ENCODE results near the gene GABRB2. TPM values are rescaled to one million over a fixed set of nuclear protein-coding genes. Genes with fewer than 3 reads are reported as not detected.

The GABRB2 gene
- total RNA-seq, 2 experiments from 2014 or later = not detected

- intact Hi-C loops (cut with micrococcal nuclease) = no loop called here
- no peaks in the 10 kb centered on the region for H3K9me3 Mint-ChIP-seq
- ATAC-seq (no peak), DNase-seq (no peak)
- no peaks in the 10 kb centered on the region for H3K27me3 Mint-ChIP-seq
- H3K4me3 Mint-ChIP-seq = no peak overlapping the region
- no peak overlapping the region for H3K27ac Mint-ChIP-seq
- H3K4me1 Mint-ChIP-seq (ENCODE audit: low read depth) = no peaks in the 10 kb centered on the region
- POLR2A ChIA-PET = no interaction called here
- CTCF ChIA-PET = no interaction called here
- H3K36me3 Mint-ChIP-seq (ENCODE audit: low read depth) = no peaks in the 10 kb centered on the region
- TF ChIP-seq, protein P1, sequence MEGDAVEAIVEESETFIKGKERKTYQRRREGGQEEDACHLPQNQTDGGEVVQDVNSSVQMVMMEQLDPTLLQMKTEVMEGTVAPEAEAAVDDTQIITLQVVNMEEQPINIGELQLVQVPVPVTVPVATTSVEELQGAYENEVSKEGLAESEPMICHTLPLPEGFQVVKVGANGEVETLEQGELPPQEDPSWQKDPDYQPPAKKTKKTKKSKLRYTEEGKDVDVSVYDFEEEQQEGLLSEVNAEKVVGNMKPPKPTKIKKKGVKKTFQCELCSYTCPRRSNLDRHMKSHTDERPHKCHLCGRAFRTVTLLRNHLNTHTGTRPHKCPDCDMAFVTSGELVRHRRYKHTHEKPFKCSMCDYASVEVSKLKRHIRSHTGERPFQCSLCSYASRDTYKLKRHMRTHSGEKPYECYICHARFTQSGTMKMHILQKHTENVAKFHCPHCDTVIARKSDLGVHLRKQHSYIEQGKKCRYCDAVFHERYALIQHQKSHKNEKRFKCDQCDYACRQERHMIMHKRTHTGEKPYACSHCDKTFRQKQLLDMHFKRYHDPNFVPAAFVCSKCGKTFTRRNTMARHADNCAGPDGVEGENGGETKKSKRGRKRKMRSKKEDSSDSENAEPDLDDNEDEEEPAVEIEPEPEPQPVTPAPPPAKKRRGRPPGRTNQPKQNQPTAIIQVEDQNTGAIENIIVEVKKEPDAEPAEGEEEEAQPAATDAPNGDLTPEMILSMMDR (IDR thresholded peaks at IDR 0.05) = no peak
These were observed 159.4 kb downstream of the GABRB2 start for GRCh38 chr5:161387121-161387520.

DNA sequence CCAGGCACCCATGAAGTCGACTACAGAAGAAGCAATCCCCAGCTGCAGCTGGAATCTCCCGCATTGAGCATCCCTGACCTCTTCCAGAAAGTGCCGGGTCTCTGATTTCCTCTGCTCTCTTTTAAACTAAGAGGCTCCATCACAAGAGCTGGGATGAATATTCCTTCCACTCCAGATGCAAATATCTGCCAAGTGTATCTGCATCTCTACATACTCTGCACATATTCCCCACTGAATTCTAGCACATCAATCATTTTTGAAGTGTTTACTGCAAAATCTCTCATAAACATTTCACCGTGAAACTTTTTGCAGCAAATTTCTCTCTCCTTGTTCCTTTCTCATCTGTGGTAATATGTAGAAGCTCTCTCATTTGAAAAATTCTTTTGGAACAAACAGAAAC lies 161.5 kb downstream of the GABRB2 start:
- H3K27ac Mint-ChIP-seq = no peak overlapping the region
- H3K36me3 Mint-ChIP-seq (ENCODE audit: low read depth) = no peaks in the 10 kb centered on the region
- H3K4me1 Mint-ChIP-seq (ENCODE audit: low read depth) = no peaks in the 10 kb centered on the region
- TF ChIP-seq, protein P1 (IDR thresholded peaks at IDR 0.05) = no peak
- H3K27me3 Mint-ChIP-seq = no peaks in the 10 kb centered on the region
- DNase-seq = no peak
- H3K9me3 Mint-ChIP-seq = no peaks in the 10 kb centered on the region
- intact Hi-C loops (cut with micrococcal nuclease) = no loop called here
- ATAC-seq = no peak
- no peak overlapping the region for H3K4me3 Mint-ChIP-seq
- ChIA-PET POLR2A (no interaction called here), CTCF (no interaction called here)

GRCh38 chr5:161382685-161383084 lies 163.8 kb downstream of the GABRB2 start:
- no peaks in the 10 kb centered on the region for H3K36me3 Mint-ChIP-seq (ENCODE audit: low read depth)
- POLR2A ChIA-PET = no interaction called here
- no peaks in the 10 kb centered on the region for H3K4me1 Mint-ChIP-seq (ENCODE audit: low read depth)
- no peaks in the 10 kb centered on the region for H3K9me3 Mint-ChIP-seq
- ATAC-seq (no peak), DNase-seq (no peak)
- no peaks in the 10 kb centered on the region for H3K27me3 Mint-ChIP-seq
- CTCF ChIA-PET = interaction anchor here (1.2 kb wide), 1 partner anchor 10 kb away, joined by 3 read pairs; no protein-coding TSS in a partner anchor
- H3K4me3 Mint-ChIP-seq = no peak overlapping the region
- intact Hi-C loops (cut with micrococcal nuclease) = no loop called here
- TF ChIP-seq, protein P1 (IDR thresholded peaks at IDR 0.05) = no peak
- no peak overlapping the region for H3K27ac Mint-ChIP-seq

DNA sequence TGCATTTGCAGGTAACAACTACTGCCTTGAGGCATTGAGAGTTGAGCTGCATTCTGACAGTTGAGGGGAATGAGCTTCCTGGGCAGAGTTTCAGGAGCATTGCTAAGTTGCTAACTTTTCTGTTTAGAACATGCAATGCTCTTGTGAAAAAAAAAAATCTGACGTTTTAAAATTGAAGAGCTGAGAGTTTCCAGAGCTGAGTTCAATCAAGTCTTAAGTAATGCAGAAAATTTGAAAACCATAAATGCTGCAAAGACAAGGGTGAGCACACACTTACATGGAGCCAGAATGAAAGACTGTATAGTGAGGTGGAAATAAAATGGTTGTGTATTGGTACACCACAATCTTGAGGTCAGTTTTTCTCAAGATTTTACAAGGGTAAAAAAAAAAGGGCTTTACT lies 166.0 kb downstream of the GABRB2 start:
- no peak overlapping the region for H3K4me3 Mint-ChIP-seq
- H3K27ac Mint-ChIP-seq = no peak overlapping the region
- H3K4me1 Mint-ChIP-seq (ENCODE audit: low read depth) = no peaks in the 10 kb centered on the region
- intact Hi-C loops (cut with micrococcal nuclease) = no loop called here
- ATAC-seq (no peak), DNase-seq (no peak)
- H3K27me3 Mint-ChIP-seq = no peaks in the 10 kb centered on the region
- no peaks in the 10 kb centered on the region for H3K36me3 Mint-ChIP-seq (ENCODE audit: low read depth)
- POLR2A ChIA-PET = no interaction called here
- CTCF ChIA-PET = interaction anchor here (0.6 kb wide), 1 partner anchor 79 kb away, joined by 3 read pairs; no protein-coding TSS in a partner anchor
- no peaks in the 10 kb centered on the region for H3K9me3 Mint-ChIP-seq
- TF ChIP-seq, protein P1 (IDR thresholded peaks at IDR 0.05) = no peak

- POLR2A ChIA-PET = no interaction called here
- Mint-ChIP-seq H3K4me3 (no peak overlapping the region), H3K9me3 (no peaks in the 10 kb centered on the region), H3K27ac (no peak overlapping the region), H3K36me3 (ENCODE audit: low read depth) (no peaks in the 10 kb centered on the region), H3K27me3 (no peaks in the 10 kb centered on the region), H3K4me1 (ENCODE audit: low read depth) (no peaks in the 10 kb centered on the region)
- TF ChIP-seq, protein P1 (IDR thresholded peaks at IDR 0.05) = no peak
- DNase-seq (no peak), ATAC-seq (no peak)
- CTCF ChIA-PET = interaction anchor here (0.9 kb wide), 1 partner anchor 10 kb away, joined by 3 read pairs; no protein-coding TSS in a partner anchor
- intact Hi-C loops (cut with micrococcal nuclease) = no loop called here
These were observed 167.8 kb downstream of the GABRB2 start for GRCh38 chr5:161378701-161379100.

All from activated CD8-positive, alpha-beta T cell treated with anti-CD3 and anti-CD28 coated beads for 36 hours (primary cell).